SU-DHL-6 (cell line): ENCODE measurements around the gene ZNF770.

ENCODE experiments used
- H2AFZ ChIP-seq: fragments of 200-600 bp; sonication (generic); 2 replicates; pipeline ENCODE4 v1.6.1; 2014; ENCODE audit warnings: low read depth, mild to moderate bottlenecking, moderate library complexity, mixed read lengths, antibody characterized with exemption, low read length; ENCODE audit not compliant: severe bottlenecking
- H3F3A ChIP-seq: fragments of 200-600 bp; shearing (Covaris generic); 2 replicates; pipeline ENCODE4 v1.6.0; 2016; ENCODE audit warnings: antibody characterized with exemption, mild to moderate bottlenecking; ENCODE audit not compliant: insufficient read depth
- H3K27ac ChIP-seq: fragments of 200-600 bp; sonication (generic); 2 replicates; pipeline ENCODE4 v1.5.1; 2016; ENCODE audit warnings: low read depth, mild to moderate bottlenecking, low read length, moderate library complexity, mixed read lengths
- H3K27me3 ChIP-seq: fragments of 200-600 bp; sonication (generic), shearing (Covaris generic); 2 replicates; pipeline ENCODE4 v1.6.0; 2014; ENCODE audit warnings: mild to moderate bottlenecking, low read length
- H3K36me3 ChIP-seq: fragments of 200-600 bp; sonication (generic); 2 replicates; pipeline ENCODE4 v1.6.1; 2014; ENCODE audit warnings: mild to moderate bottlenecking, low read length, mixed read lengths
- H3K4me2 ChIP-seq: fragments of 300-600, 200-600 bp; shearing (Covaris generic), sonication (generic); 2 replicates; pipeline ENCODE4 v1.6.0; 2014; ENCODE audit warnings: low read length, low read depth, mild to moderate bottlenecking; ENCODE audit not compliant: poor library complexity, severe bottlenecking
- H3K4me3 ChIP-seq: fragments of 200-600 bp; sonication (generic); 2 replicates; pipeline ENCODE4 v1.5.1; 2014; ENCODE audit warnings: antibody characterized with exemption, low read length, mild to moderate bottlenecking, mixed read lengths; ENCODE audit not compliant: insufficient read depth, poor library complexity, severe bottlenecking
- H3K79me2 ChIP-seq: fragments of 200-600 bp; sonication (generic); 2 replicates; pipeline ENCODE4 v1.6.1; 2014; ENCODE audit warnings: mild to moderate bottlenecking, low read length, moderate library complexity; ENCODE audit not compliant: insufficient read depth
- H3K9ac ChIP-seq: fragments of 200-600 bp; sonication (generic); 2 replicates; pipeline ENCODE4 v1.7.0; 2014; ENCODE audit warnings: mild to moderate bottlenecking, low read length
- H3K9me2 ChIP-seq: fragments of 200-600 bp; sonication (generic); replicated peaks from 2 replicates; pipeline ENCODE4 v1.6.1; 2014; ENCODE audit warnings: low read length; ENCODE audit not compliant: insufficient read depth
- H3K9me3 ChIP-seq: fragments of 200-600 bp; sonication (generic); 2 replicates; pipeline ENCODE4 v1.6.1; 2014; ENCODE audit warnings: low read length, mixed read lengths; ENCODE audit not compliant: insufficient read depth
- H4K20me1 ChIP-seq: fragments of 200-600 bp; sonication (generic); 2 replicates; pipeline ENCODE4 v1.6.1; 2014; ENCODE audit warnings: low read depth, mild to moderate bottlenecking, antibody characterized with exemption, low read length, moderate library complexity, mixed read lengths
- EZH2phosphoT487 ChIP-seq: fragments of 200-600 bp; sonication (generic), shearing (Covaris generic); conservative IDR thresholded peaks from 2 replicates; pipeline ENCODE4 v1.6.1; 2018; ENCODE audit warnings: mild to moderate bottlenecking, antibody characterized with exemption, low read length, moderate library complexity, mixed read lengths
- TF ChIP-seq, protein P1 (sequence below): fragments of 200-600 bp; sonication (generic); IDR thresholded peaks from one replicate; pipeline ENCODE4 v1.5.1; 2017; ENCODE audit warnings: antibody characterized with exemption, mild to moderate bottlenecking, low read length, moderate library complexity; ENCODE audit not compliant: insufficient read depth, poor library complexity, severe bottlenecking

ZNF770 gene

DNA sequence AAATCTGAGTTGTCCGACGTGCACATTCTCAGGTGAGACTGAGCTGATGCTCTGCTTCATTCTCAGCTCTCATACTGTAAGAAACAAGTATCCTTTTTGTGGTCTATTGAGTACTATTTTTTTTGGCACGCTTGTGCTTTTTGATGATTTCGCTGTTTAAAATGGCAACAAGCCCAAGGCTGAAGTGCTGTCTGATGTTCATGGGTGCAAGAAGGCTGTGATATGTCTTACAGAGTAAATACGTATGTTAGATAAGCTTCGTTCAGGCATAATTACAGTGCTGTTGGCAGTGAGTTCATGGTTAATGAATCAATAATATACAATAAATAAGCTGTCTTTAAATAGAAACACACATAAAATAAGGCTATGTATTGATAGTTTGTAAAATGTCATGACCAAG, 45.7 kb downstream of the ZNF770 start:
- H3K27me3 ChIP-seq = no peaks in the 10 kb centered on the region
- no peak overlapping the region for H3K9ac ChIP-seq
- no peak overlapping the region for H3K27ac ChIP-seq
- H3K36me3 ChIP-seq = peaks cover 17% of the 10 kb centered on the region; the same call in 1 of the 2 replicates
- H4K20me1 ChIP-seq = no peaks in the 10 kb centered on the region
- H3K4me3 ChIP-seq = no peak overlapping the region
- H3K9me2 ChIP-seq = no peaks in the 10 kb centered on the region
- 0 out of 2 replicates have a peak, but pooled peaks cover 3% of the 10 kb centered on the region for H3F3A ChIP-seq
- H3K9me3 ChIP-seq = no peaks in the 10 kb centered on the region
- H3K79me2 ChIP-seq = no peaks in the 10 kb centered on the region
- H3K4me2 ChIP-seq = no peak overlapping the region
- no peak for TF ChIP-seq EZH2phosphoT487
- TF ChIP-seq, protein P1, sequence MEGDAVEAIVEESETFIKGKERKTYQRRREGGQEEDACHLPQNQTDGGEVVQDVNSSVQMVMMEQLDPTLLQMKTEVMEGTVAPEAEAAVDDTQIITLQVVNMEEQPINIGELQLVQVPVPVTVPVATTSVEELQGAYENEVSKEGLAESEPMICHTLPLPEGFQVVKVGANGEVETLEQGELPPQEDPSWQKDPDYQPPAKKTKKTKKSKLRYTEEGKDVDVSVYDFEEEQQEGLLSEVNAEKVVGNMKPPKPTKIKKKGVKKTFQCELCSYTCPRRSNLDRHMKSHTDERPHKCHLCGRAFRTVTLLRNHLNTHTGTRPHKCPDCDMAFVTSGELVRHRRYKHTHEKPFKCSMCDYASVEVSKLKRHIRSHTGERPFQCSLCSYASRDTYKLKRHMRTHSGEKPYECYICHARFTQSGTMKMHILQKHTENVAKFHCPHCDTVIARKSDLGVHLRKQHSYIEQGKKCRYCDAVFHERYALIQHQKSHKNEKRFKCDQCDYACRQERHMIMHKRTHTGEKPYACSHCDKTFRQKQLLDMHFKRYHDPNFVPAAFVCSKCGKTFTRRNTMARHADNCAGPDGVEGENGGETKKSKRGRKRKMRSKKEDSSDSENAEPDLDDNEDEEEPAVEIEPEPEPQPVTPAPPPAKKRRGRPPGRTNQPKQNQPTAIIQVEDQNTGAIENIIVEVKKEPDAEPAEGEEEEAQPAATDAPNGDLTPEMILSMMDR = no peak
- H2AFZ ChIP-seq = no peak overlapping the region

DNA sequence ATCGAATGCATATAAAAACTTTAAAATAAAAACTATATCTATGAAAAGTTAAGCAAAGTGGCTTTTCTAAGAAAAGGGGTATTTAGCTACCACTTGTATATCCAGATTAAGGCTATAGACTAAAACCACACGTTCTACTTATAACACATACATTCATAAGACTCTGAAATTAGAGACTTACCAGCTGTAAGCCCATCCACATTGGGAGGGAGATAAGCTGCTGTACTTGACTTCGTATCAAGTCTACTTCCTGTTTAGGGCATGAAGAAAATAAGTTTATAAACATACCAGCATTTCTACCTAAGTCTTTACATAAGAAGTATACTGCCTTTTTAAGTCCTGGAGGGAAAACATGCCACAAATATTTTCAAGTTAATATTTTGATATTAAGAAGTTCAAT, 46.3 kb downstream of the ZNF770 start:
- Histone ChIP-seq H3K4me2 (no peak overlapping the region), H3K36me3 (peaks cover 17% of the 10 kb centered on the region; the same call in 1 of the 2 replicates), H3K79me2 (no peaks in the 10 kb centered on the region), H3K9me2 (no peaks in the 10 kb centered on the region), H2AFZ (no peak overlapping the region), H3K27ac (no peak overlapping the region), H3K27me3 (no peaks in the 10 kb centered on the region), H3F3A (0 out of 2 replicates have a peak, but pooled peaks cover 3% of the 10 kb centered on the region), H4K20me1 (no peaks in the 10 kb centered on the region), H3K9ac (no peak overlapping the region), H3K9me3 (no peaks in the 10 kb centered on the region), H3K4me3 (no peak overlapping the region)
- TF ChIP-seq, protein P1 = no peak
- TF ChIP-seq EZH2phosphoT487 = no peak

DNA sequence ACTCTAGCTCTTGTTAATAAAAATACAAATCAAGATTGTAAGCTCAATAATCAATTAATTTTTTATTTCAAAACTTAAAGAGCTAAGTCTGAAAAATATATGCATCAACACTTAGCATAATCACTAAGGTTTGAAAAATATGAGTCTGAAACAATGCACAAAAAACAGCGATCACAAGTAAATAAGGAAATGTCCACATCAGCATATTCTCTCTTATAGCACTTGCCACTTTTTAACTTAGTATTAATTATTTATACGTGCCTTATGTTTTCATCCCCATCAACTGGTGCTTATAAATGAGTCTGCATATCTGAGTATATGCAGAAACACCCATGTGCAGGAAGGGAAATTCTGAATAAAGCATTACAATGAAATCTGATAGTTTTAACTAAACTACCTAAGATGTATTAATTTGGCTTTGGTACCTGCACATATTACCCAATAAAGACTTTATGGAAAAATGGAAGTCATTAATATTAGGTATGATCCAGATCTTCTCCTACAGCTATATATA, 46.8 kb downstream of the ZNF770 start:
- H2AFZ ChIP-seq = no peak overlapping the region
- H3F3A ChIP-seq = 0 out of 2 replicates have a peak, but pooled peaks cover 3% of the 10 kb centered on the region
- peaks cover 19% of the 10 kb centered on the region; the same call in 1 of the 2 replicates for H3K36me3 ChIP-seq

More for the DNA sequence above, 46.8 kb downstream of the ZNF770 start:
- no peaks in the 10 kb centered on the region for H4K20me1 ChIP-seq
- H3K4me2 ChIP-seq = no peak overlapping the region
- H3K4me3 ChIP-seq = no peak overlapping the region
- no peak overlapping the region for H3K27ac ChIP-seq
- H3K27me3 ChIP-seq = no peaks in the 10 kb centered on the region
- TF ChIP-seq, protein P1 = no peak
- TF ChIP-seq EZH2phosphoT487 = no peak
- H3K9me2 ChIP-seq = no peaks in the 10 kb centered on the region
- no peak overlapping the region for H3K9ac ChIP-seq
- H3K79me2 ChIP-seq = no peaks in the 10 kb centered on the region
- H3K9me3 ChIP-seq = no peaks in the 10 kb centered on the region
